ENCODE measurements around the gene LMOD2. TPM values are rescaled to one million over a fixed set of nuclear protein-coding genes. Genes with fewer than 3 reads are reported as not detected.
A peak's percentile ranks its signal among the peaks of the same experiment; 100 is the strongest.

The LMOD2 gene
- total and polyA plus RNA-seq, 9 of the 15 experiments (the other 6 are each of a cell fraction or from before 2014, with no cell fraction given): 0.04 TPM; not detected in 8

DNA sequence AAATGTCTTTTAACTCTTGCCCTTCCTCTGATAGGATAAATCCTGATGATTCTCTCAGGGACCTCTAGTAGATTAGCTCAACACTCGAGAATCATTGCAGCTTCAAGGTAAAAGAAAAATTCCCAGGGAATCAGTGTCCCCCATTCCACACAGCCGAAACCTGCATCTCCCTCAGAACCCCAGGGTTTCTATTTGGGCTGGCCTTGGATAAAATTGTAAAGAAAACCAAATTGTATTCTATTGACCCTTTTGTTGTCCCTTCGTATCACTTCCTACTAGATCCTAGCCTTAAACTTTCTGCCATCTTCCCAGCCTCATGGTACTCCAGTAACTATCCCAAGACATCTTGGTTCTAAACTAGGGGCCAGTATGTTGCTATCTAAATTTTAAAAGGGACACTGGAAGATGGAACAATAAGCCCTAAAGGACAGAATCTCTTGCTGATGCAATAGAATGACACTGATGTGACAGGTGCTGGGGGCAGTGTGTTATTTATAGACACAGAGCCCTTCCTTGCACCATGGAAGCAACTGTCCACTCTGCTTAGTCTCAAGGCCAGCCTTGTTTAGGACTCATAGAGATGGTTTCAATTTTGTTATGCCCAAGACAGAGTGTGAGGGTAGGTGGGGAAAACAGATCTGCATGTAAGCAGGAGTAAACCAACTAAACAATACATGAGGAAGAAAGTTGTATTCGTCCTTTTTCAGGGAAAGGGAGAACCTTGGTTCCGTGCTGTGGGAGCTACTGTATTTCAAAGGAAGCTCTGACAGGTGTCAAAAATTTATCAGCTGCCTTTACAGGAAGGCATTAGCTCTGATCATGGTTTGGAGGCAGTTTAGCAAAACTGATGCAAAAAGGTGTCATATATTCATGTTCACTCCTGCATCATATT lies 46.4 kb upstream of the LMOD2 start (continued):
- no peak for TF ChIP-seq ZNF780A (CRISPR knock-in tag; IDR thresholded peaks at IDR 0.05)
- peak; percentile 62; the same call in 1 of the 2 replicates for TF ChIP-seq KLF6 (CRISPR knock-in tag; IDR thresholded peaks at IDR 0.05; ENCODE audit: borderline replicate concordance)
- TF ChIP-seq, protein P1, sequence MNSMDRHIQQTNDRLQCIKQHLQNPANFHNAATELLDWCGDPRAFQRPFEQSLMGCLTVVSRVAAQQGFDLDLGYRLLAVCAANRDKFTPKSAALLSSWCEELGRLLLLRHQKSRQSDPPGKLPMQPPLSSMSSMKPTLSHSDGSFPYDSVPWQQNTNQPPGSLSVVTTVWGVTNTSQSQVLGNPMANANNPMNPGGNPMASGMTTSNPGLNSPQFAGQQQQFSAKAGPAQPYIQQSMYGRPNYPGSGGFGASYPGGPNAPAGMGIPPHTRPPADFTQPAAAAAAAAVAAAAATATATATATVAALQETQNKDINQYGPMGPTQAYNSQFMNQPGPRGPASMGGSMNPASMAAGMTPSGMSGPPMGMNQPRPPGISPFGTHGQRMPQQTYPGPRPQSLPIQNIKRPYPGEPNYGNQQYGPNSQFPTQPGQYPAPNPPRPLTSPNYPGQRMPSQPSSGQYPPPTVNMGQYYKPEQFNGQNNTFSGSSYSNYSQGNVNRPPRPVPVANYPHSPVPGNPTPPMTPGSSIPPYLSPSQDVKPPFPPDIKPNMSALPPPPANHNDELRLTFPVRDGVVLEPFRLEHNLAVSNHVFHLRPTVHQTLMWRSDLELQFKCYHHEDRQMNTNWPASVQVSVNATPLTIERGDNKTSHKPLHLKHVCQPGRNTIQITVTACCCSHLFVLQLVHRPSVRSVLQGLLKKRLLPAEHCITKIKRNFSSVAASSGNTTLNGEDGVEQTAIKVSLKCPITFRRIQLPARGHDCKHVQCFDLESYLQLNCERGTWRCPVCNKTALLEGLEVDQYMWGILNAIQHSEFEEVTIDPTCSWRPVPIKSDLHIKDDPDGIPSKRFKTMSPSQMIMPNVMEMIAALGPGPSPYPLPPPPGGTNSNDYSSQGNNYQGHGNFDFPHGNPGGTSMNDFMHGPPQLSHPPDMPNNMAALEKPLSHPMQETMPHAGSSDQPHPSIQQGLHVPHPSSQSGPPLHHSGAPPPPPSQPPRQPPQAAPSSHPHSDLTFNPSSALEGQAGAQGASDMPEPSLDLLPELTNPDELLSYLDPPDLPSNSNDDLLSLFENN (IDR thresholded peaks at IDR 0.05; ENCODE audit: low read depth in 2 of 2, low read length in 2 of 2): 0 out of 4 replicates have a peak, but pooled peaks of 1 of the 2 experiments have one; percentile 32
- TF ChIP-seq, protein P2, sequence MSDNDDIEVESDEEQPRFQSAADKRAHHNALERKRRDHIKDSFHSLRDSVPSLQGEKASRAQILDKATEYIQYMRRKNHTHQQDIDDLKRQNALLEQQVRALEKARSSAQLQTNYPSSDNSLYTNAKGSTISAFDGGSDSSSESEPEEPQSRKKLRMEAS (CRISPR knock-in tag; IDR thresholded peaks at IDR 0.05): no peak
- TF ChIP-seq ZEB2 (IDR thresholded peaks at IDR 0.05): peak; percentile 84
- TF ChIP-seq DDX20 (tag; IDR thresholded peaks at IDR 0.05; ENCODE audit: low read depth): peak; percentile 17; the same call in 1 of the 2 replicates
- TF ChIP-seq ZFPM2 (CRISPR knock-in tag; IDR thresholded peaks at IDR 0.05): no peak
- TF ChIP-seq RBFOX2 (IDR thresholded peaks at IDR 0.05; ENCODE audit: low read depth, low read length): peak; percentile 37; the same call in 1 of the 2 replicates
- TF ChIP-seq, protein P3, sequence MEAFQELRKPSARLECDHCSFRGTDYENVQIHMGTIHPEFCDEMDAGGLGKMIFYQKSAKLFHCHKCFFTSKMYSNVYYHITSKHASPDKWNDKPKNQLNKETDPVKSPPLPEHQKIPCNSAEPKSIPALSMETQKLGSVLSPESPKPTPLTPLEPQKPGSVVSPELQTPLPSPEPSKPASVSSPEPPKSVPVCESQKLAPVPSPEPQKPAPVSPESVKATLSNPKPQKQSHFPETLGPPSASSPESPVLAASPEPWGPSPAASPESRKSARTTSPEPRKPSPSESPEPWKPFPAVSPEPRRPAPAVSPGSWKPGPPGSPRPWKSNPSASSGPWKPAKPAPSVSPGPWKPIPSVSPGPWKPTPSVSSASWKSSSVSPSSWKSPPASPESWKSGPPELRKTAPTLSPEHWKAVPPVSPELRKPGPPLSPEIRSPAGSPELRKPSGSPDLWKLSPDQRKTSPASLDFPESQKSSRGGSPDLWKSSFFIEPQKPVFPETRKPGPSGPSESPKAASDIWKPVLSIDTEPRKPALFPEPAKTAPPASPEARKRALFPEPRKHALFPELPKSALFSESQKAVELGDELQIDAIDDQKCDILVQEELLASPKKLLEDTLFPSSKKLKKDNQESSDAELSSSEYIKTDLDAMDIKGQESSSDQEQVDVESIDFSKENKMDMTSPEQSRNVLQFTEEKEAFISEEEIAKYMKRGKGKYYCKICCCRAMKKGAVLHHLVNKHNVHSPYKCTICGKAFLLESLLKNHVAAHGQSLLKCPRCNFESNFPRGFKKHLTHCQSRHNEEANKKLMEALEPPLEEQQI (IDR thresholded peaks at IDR 0.05): no peak
- TF ChIP-seq RBM39 (optimal IDR thresholded peaks at IDR 0.05; ENCODE audit: low read depth, low read length): no peak
- TF ChIP-seq ZNF766 (CRISPR knock-in tag; conservative IDR thresholded peaks at IDR 0.05): peak; percentile 75
- TF ChIP-seq CCNT2 (IDR thresholded peaks at IDR 0.05; ENCODE audit: borderline replicate concordance, extremely low read depth, insufficient read length, low read depth, low read length): no peak
- TF ChIP-seq, protein P4, sequence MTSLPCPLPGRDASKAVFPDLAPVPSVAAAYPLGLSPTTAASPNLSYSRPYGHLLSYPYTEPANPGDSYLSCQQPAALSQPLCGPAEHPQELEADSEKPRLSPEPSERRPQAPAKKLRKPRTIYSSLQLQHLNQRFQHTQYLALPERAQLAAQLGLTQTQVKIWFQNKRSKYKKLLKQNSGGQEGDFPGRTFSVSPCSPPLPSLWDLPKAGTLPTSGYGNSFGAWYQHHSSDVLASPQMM (CRISPR knock-in tag; IDR thresholded peaks at IDR 0.05): no peak
- TF ChIP-seq ZNF253 (CRISPR knock-in tag; conservative IDR thresholded peaks at IDR 0.05): no peak
- peak; percentile 95 for TF ChIP-seq MECOM (CRISPR knock-in tag; IDR thresholded peaks at IDR 0.05)
- TF ChIP-seq TAF7 (tag; IDR thresholded peaks at IDR 0.05): peak; percentile 15
- TF ChIP-seq, protein P5, sequence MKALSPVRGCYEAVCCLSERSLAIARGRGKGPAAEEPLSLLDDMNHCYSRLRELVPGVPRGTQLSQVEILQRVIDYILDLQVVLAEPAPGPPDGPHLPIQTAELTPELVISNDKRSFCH (CRISPR knock-in tag; IDR thresholded peaks at IDR 0.05): no peak
- TF ChIP-seq, protein P5 (tag; IDR thresholded peaks at IDR 0.05): no peak
- TF ChIP-seq, protein P6, sequence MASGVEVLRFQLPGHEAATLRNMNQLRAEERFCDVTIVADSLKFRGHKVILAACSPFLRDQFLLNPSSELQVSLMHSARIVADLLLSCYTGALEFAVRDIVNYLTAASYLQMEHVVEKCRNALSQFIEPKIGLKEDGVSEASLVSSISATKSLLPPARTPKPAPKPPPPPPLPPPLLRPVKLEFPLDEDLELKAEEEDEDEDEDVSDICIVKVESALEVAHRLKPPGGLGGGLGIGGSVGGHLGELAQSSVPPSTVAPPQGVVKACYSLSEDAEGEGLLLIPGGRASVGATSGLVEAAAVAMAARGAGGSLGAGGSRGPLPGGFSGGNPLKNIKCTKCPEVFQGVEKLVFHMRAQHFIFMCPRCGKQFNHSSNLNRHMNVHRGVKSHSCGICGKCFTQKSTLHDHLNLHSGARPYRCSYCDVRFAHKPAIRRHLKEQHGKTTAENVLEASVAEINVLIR (CRISPR knock-in tag; IDR thresholded peaks at IDR 0.05): no peak
